Measurements from ENCODE around the gene EPB41L4B. TPM values are rescaled to one million over a fixed set of nuclear protein-coding genes. Genes with fewer than 3 reads are reported as not detected.

EPB41L4B gene
- total and polyA plus RNA-seq, 9 donors: 6.2 to 14.3 (median 6.8) TPM

DNA sequence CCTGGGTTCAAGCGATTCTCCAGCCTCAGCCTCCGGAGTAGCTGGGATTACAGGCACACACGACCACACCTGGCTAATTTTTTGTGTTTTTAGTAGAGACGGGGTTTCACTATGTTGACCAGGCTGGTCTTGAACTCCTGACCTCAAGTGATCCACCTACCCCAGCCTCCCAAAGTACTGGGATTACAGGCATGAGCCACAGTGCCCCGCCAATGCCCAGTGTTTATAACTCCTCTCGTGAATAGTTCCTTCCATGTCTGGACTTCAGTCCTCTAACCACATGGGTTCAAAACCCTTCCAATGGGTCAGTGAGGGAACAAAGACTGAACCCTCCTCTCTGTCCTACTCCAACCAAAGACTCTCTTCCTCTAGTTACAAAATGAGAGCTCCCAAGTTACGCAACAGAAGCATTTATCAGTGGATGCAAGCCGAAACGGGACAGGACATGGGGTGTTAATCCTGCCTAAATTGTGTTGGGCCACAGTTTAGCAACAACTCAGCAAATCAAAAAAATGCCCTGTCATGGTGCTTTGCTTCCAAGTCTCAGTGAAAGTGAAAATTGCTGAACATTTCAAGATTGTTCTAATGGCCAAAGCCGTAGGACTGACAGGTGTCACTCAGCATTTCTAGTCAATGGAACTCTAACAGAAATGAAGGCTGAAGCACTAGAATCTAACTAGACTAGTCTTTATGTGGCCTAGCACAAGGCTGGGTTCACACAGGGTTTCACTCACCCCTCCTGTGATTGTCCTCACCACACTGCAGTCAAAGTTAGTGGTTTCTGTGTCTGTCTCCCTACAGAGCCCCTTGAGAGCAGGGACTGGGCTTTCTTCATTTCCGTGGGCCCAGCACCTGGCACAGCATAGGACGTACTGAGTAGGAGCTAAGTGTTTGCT, 197.9 kb downstream of the EPB41L4B start:
- Histone ChIP-seq H3K27me3 (ENCODE audit: control insufficient read depth, insufficient read depth, low read length) (no peaks in the 10 kb centered on the region), H3K36me3 (ENCODE audit: control insufficient read depth, insufficient read depth, low read length) (no peaks in the 10 kb centered on the region), H3K4me3 (ENCODE audit: low read length) (no peak overlapping the region), H3K4me1 (ENCODE audit: control insufficient read depth, insufficient read depth, low read length) (peaks cover 10% of the 10 kb centered on the region), H3K9me3 (replicated peaks; ENCODE audit: control insufficient read depth, low read depth, low read length) (no peaks in the 10 kb centered on the region), H3K27ac (ENCODE audit: low read length) (no peak overlapping the region)
- DNase-seq: no peak
- 78% methylated on average over 8 of the region's 12 CpGs for WGBS (ENCODE audit: insufficient coverage)

Other genes with a start within 250 kb of the EPB41L4B start
- 43.3 TPM for gene TMEM245, start 201.1 kb downstream of the EPB41L4B start, total RNA-seq
- gene TMEM245, start 201.1 kb downstream of the EPB41L4B start, polyA plus RNA-seq (ENCODE audit: insufficient read depth in 1 of 8, insufficient read length in 8 of 8, low replicate concordance in 1 of 8): 10 to 100 TPM; 29.4 to 42.1 (median 38.1) TPM
- gene FRRS1L, start 153.8 kb downstream of the EPB41L4B start, total RNA-seq: 1.9 TPM
- 1 to 10 TPM in 4 of 8 donors, under 1 TPM in 4; 0.41 to 3.7 (median 0.97) TPM for gene FRRS1L, start 153.8 kb downstream of the EPB41L4B start, polyA plus RNA-seq (ENCODE audit: insufficient read depth in 1 of 8, insufficient read length in 8 of 8, low replicate concordance in 1 of 8)
- 3.1 TPM for gene PTPN3, start 177.2 kb upstream of the EPB41L4B start, total RNA-seq
- gene PTPN3, start 177.2 kb upstream of the EPB41L4B start, polyA plus RNA-seq (ENCODE audit: insufficient read depth in 1 of 8, insufficient read length in 8 of 8, low replicate concordance in 1 of 8): 1 to 10 TPM; 2.0 to 5.6 (median 3.4) TPM